Measurements from ENCODE around the gene KRTAP1-5. TPM values are rescaled to one million over a fixed set of nuclear protein-coding genes. Genes with fewer than 3 reads are reported as not detected.
A peak's percentile ranks its signal among the peaks of the same experiment; 100 is the strongest.

The KRTAP1-5 gene
- total RNA-seq, 2 donors from 2014 or later: not detected

DNA sequence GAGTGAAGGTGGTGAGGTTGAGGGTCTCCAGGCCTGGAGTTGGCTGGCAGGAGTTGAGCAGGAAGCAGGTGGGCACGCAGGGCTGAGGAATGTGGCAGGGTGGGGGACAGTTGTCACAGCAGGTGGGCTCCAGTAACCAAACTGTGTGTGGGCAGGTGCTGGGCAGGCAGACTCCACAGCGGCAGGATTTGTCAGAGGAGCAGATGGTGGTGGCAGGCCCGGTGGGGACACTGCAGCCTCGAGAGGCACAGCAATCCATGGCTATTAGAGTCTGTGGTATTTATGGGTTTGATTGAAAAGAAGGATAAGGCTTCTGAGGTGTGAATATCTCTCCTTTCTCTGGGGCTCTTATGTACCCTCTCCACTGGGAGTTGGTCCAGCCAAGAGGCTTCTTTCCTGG is 33.2 kb downstream of the KRTAP1-5 start, which contains the start of gene KRTAP3-3:
Gene KRTAP3-3 (minus strand): TSS at position 326 of the 400 bp plus-strand sequence. CDS start 67 bp downstream, at position 259.
- H3K36me3 Mint-ChIP-seq: peaks cover 0 to 5% of the 10 kb centered on the region in 2 donors
- ATAC-seq (no peak), DNase-seq (ENCODE audit: low spot score in 2 of 2) (no peak)
- no peak within 1 kb of the TSS for H3K27ac Mint-ChIP-seq
- H3K9me3 Mint-ChIP-seq: no peaks in the 10 kb centered on the region

DNA sequence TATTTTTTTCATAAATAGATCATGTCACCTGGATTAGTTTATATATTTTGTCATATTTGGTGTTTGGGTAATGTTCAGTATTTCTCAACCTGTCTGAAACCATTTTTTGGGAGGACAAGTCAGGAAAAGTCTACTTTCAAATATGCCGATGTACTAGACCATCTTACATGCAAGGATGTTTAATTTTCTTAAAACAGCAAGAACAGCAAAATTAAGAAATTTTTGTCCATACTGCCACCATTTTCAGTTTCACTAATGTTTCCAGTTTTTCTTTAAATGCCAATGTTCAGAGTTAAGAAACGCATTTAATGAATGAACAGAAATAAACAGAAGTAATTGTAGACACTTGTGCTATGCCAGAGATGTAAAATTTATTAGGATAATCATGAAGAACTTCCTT is 33.9 kb downstream of the KRTAP1-5 start:
- H3K9me3 Mint-ChIP-seq: no peaks in the 10 kb centered on the region
- H3K27ac Mint-ChIP-seq: no peak overlapping the region
- ATAC-seq (no peak), DNase-seq (ENCODE audit: low spot score in 2 of 2) (no peak)
- H3K36me3 Mint-ChIP-seq: peaks cover 0 to 5% of the 10 kb centered on the region in 2 donors

DNA sequence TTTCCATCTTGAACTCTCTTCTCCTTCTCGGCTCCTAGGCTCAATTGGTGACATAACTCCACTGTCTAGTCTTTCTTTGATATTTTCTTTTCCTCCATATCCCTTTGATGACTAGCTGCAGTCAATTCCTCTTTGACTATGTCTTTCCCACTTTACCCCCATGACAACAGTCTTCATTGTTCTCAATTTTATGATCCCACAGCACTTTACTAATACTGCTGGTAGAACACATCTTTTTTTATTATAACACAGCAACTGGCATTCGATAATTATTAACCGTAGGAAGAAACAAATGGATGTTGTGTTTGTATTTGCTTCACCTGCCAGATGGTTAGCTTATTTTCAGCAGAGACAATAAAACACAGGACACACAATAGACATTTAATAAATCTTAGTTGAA is 34.3 kb downstream of the KRTAP1-5 start:
- Mint-ChIP-seq H3K36me3 (peaks cover 0 to 5% of the 10 kb centered on the region in 2 donors), H3K9me3 (no peaks in the 10 kb centered on the region), H3K27ac (no peak overlapping the region)
- ATAC-seq: no peak
- no peak for DNase-seq (ENCODE audit: low spot score in 2 of 2)

DNA sequence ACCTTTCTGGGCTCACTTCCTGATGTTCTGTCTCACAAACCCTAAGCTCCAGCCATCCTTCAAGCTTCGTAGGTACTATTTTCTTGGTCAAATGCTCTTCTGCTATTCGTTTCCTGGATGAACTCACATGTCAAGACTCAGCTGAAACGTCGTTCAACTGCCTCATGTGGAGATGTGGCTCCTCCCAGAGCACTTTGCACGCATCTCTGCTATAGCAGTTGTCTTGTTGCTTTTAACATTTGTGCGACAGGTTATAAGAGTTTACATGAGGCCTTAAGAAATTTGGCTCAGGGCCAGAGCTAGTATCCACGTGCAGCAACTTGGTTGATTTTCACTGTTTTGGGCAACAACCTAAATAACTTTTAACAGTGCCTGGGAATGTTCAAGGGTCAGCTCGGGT is 40.1 kb downstream of the KRTAP1-5 start:
- Mint-ChIP-seq H3K36me3 (no peaks in the 10 kb centered on the region), H3K9me3 (no peaks in the 10 kb centered on the region), H3K27ac (no peak overlapping the region)
- ATAC-seq (no peak), DNase-seq (ENCODE audit: low spot score in 2 of 2) (no peak)

DNA sequence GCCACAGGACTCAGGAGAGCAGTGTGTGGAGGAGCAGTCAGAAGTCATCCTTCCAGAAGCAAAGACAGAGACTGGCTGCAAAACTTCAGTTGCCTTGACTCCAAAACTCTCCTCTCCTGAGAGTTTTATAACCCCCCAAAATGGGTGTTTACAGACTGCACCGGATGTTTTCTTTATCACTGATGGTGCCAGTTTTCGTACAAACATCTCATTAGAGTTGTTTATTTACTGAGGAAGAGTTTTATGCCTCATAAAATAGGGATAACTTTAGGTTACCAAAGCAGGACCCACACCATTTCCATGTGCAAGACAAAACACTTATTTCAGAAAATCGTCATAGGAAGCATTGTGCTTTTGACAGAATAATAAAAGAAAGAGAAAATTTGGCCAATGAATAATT is 42.8 kb downstream of the KRTAP1-5 start, which contains the start of gene KRT40:
Gene KRT40 (minus strand): TSS at position 101 of the 400 bp plus-strand sequence. CDS start 53 bp downstream, at position 48.
- Mint-ChIP-seq H3K9me3 (no peaks in the 10 kb centered on the region), H3K27ac (no peak within 1 kb of the TSS), H3K36me3 (no peaks in the 10 kb centered on the region)
- no peak for DNase-seq (ENCODE audit: low spot score in 2 of 2)
- ATAC-seq: no peak

DNA sequence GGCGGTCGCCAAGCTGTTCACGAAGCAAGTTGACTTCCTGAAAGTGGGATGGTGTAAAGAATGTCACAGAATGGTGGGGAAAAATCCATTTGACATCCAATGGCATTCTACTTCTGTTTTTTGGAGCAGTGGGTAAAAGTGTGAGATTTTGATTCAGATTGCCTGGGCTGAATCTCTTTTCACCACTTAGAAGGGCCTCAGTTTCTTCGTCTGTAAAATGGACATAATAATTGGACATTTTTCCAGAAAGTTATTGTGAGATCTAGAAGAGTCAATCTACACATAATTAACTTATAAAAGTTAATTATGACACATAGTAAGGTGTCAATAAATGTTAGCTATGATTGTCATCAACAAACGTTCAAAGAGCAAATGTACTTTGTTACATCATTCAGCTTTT is 45.9 kb downstream of the KRTAP1-5 start:
- H3K27ac Mint-ChIP-seq: peak overlapping the region in 1 of 2 donors; percentile 22
- DNase-seq (ENCODE audit: low spot score in 2 of 2): no peak
- H3K36me3 Mint-ChIP-seq: no peaks in the 10 kb centered on the region
- no peak for ATAC-seq
- H3K9me3 Mint-ChIP-seq: no peaks in the 10 kb centered on the region

DNA sequence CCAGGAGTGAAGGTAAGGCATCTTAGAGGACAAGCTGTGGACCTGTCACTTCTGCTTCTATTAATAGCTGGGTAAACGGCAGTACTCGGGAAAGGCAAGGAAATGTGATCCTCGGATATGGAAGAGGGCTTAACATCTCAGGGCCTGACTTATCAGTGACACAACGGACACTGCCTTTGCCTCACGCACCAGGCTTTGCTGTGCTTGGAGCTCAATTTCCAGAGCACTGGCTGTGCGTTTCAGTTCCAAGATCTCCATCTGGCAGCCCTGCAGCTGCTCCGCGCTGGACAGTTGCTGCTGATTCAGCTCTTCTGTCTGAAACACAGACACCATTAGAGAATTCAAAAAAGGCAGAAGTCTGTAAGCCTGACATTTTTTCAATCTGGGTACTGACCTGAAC is 46.4 kb downstream of the KRTAP1-5 start:
- no peaks in the 10 kb centered on the region for H3K9me3 Mint-ChIP-seq
- ATAC-seq (no peak), DNase-seq (ENCODE audit: low spot score in 2 of 2) (no peak)
- no peak overlapping the region for H3K27ac Mint-ChIP-seq
- H3K36me3 Mint-ChIP-seq: no peaks in the 10 kb centered on the region

DNA sequence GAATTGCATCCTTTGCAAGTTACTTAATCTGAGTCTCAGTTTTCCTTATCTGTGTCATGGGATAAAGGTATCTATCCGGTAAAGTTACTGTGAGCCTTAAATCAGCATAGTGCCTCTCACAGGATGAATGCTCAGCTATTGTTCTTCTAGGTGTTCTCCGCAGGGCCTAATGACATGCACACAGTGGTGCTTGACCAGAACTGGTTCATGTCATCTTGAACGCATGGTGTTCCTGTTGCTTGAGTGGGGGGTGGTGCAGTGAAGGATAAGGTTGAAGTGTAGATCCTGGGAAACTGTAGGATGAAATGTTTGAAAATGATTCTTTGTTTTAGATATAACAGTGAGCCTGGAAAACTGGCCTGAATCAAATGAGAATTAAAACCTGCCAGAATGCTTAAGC is 46.9 kb downstream of the KRTAP1-5 start:
- Mint-ChIP-seq H3K9me3 (no peaks in the 10 kb centered on the region), H3K36me3 (no peaks in the 10 kb centered on the region), H3K27ac (no peak overlapping the region)
- no peak for ATAC-seq
- no peak for DNase-seq (ENCODE audit: low spot score in 2 of 2)

DNA sequence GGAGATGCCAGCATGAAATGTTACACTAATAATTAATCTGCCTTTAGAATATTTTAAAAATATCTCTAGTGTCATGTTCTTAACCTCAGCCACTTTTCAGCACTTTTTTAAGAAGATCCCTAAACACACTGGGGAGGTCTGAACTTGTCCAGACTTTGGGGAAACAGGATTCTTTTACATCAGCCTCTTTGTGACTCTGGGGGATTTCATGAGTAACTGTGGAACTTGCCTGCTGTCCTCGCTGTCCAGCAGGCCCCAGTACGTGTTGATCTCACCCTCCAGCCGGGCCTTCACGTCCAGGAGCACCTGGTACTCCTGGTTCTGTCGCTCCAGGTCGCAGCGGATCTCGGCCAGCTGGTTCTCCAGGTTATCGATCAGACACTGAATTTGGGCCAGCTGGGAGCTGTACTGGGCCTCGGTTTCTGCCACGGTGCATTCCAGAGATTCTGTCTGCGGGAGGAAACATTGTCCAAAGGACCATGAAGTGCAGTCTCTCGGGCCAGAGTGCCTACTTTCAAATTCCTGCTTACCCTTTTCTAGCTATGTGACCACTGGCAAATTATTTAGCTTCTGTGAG is 48.3 kb downstream of the KRTAP1-5 start:
- DNase-seq (ENCODE audit: low spot score in 2 of 2) (no peak), ATAC-seq (no peak)
- Mint-ChIP-seq H3K9me3 (no peaks in the 10 kb centered on the region), H3K36me3 (no peaks in the 10 kb centered on the region), H3K27ac (no peak overlapping the region)

Other genes starting within 250 kb of the KRTAP1-5 start
- not detected for gene KRT27, start 244.7 kb downstream of the KRTAP1-5 start, total RNA-seq
- not detected for gene KRT28, start 227.2 kb downstream of the KRTAP1-5 start, total RNA-seq
- 10 to 100 TPM; 28.2 to 33.2 TPM for gene KRT10, start 204.6 kb downstream of the KRTAP1-5 start, total RNA-seq
- gene KRT12, start 160.0 kb downstream of the KRTAP1-5 start, total RNA-seq: not detected
- not detected for gene KRT20, start 142.0 kb downstream of the KRTAP1-5 start, total RNA-seq
- not detected for gene KRT23, start 89.6 kb downstream of the KRTAP1-5 start, total RNA-seq
- gene KRT39, start 60.3 kb downstream of the KRTAP1-5 start, total RNA-seq: not detected
- gene KRT40, start 42.9 kb downstream of the KRTAP1-5 start, total RNA-seq: not detected
- gene KRTAP3-3, start 33.0 kb downstream of the KRTAP1-5 start, total RNA-seq: not detected
- not detected for gene KRTAP3-2, start 27.3 kb downstream of the KRTAP1-5 start, total RNA-seq
- not detected for gene KRTAP3-1, start 18.1 kb downstream of the KRTAP1-5 start, total RNA-seq
- not detected for gene KRTAP1-4, start 3.0 kb upstream of the KRTAP1-5 start, total RNA-seq
- not detected for gene KRTAP1-3, start 7.7 kb upstream of the KRTAP1-5 start, total RNA-seq
- gene KRTAP1-1, start 14.2 kb upstream of the KRTAP1-5 start, total RNA-seq: not detected
- gene KRTAP2-1, start 20.1 kb upstream of the KRTAP1-5 start, total RNA-seq: not detected
- gene KRTAP2-2, start 28.0 kb upstream of the KRTAP1-5 start, total RNA-seq: not detected
- gene KRTAP2-3, start 32.9 kb upstream of the KRTAP1-5 start, total RNA-seq: not detected
- not detected for gene KRTAP2-4, start 38.7 kb upstream of the KRTAP1-5 start, total RNA-seq
- not detected for gene KRTAP4-7, start 56.9 kb upstream of the KRTAP1-5 start, total RNA-seq
- gene KRTAP4-8, start 70.9 kb upstream of the KRTAP1-5 start, total RNA-seq: not detected
- gene KRTAP4-16, start 75.0 kb upstream of the KRTAP1-5 start, total RNA-seq: not detected
- not detected for gene KRTAP4-9, start 78.2 kb upstream of the KRTAP1-5 start, total RNA-seq
- not detected for gene KRTAP4-11, start 91.2 kb upstream of the KRTAP1-5 start, total RNA-seq
- gene KRTAP4-12, start 97.0 kb upstream of the KRTAP1-5 start, total RNA-seq: not detected
- gene KRTAP4-6, start 113.3 kb upstream of the KRTAP1-5 start, total RNA-seq: not detected
- not detected for gene KRTAP4-5, start 122.6 kb upstream of the KRTAP1-5 start, total RNA-seq
- gene KRTAP4-4, start 133.5 kb upstream of the KRTAP1-5 start, total RNA-seq: not detected
- gene KRTAP4-3, start 141.0 kb upstream of the KRTAP1-5 start, total RNA-seq: not detected
- not detected for gene KRTAP4-2, start 151.0 kb upstream of the KRTAP1-5 start, total RNA-seq
- gene KRTAP4-1, start 157.7 kb upstream of the KRTAP1-5 start, total RNA-seq: not detected
- not detected for gene KRTAP9-1, start 162.7 kb upstream of the KRTAP1-5 start, total RNA-seq
- gene KRTAP9-2, start 199.4 kb upstream of the KRTAP1-5 start, total RNA-seq: not detected
- gene KRTAP9-3, start 205.2 kb upstream of the KRTAP1-5 start, total RNA-seq: not detected
- gene KRTAP9-8, start 210.8 kb upstream of the KRTAP1-5 start, total RNA-seq: not detected
- gene KRTAP9-4, start 222.5 kb upstream of the KRTAP1-5 start, total RNA-seq: not detected
- not detected for gene KRTAP9-9, start 228.2 kb upstream of the KRTAP1-5 start, total RNA-seq
- gene KRTAP9-6, start 238.2 kb upstream of the KRTAP1-5 start, total RNA-seq: not detected
- not detected for gene KRTAP9-7, start 248.5 kb upstream of the KRTAP1-5 start, total RNA-seq

Data from activated naive CD4-positive, alpha-beta T cell treated with anti-CD3 and anti-CD28 coated beads, Interleukin-2, amount 50 U/mL, for 72 hours (primary cell).